Stimulated activated CD8-positive, alpha-beta memory T cell treated with anti-CD3 and anti-CD28 coated beads, Interleukin-15, amount 100 ng/mL, for 4 hours (primary cell): ENCODE data around the gene EIF3K.
"Not testable (repeated sequence)": the region's sequence is repeated elsewhere in the genome, so short reads cannot be mapped to it uniquely, and the experiment has no call there.

Source experiments
- DNase-seq, 2 donors: peaks; one replicate each; pipeline ENCODE4 v3.0.0-alpha.2; 2020; ENCODE audit warnings: low read depth in 2 of 2

Gene EIF3K

GRCh38 chr19:38617764-38618589, 1.0 kb upstream of the EIF3K start, which contains the start of gene MAP4K1:
Gene MAP4K1, minus strand, starts transcription at chr19:38617953. Its CDS starts 58 bp downstream, at chr19:38617895.
- peak; percentile 36 to 44 for DNase-seq

DNA sequence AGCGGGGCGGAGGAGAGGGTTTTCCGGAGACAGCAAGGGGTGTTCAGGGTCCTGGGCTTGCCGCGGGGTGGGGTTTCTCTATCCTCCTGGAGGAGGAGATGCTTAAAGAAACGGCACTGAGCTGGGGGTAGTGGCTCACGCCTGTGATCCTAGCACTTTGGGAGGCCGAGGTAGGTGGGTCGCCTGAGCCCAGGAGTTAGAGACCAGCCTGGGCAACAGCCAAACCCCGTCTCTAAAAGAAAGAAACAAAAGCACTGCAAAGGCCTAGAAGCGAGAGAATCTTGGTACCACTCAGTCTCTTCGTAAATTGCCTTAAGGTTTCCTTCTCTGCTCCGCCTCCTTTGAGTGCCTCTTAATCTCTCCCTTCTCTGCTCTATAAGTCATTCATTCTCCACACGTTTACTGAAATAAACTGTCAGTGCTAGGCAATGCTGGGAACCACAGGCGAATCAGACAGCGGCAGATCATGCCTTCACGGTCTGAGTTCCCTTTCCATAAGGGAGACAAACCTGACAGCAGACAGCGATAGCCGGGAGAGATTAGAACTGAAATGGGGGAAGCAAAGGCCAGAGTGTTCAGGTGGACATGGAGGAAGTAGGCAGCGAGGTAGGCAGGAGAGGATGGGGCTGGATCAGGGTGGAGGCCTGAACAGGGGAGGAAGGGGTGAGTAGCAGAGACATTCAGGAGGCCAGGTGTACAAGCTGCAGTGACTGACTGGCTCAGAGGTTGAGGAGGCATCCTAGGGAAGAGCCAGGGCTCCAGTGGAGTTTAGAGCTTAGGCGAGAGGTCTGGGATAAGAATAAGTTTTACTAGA, 580 bp downstream of the EIF3K start:
- DNase-seq = no peak

DNA sequence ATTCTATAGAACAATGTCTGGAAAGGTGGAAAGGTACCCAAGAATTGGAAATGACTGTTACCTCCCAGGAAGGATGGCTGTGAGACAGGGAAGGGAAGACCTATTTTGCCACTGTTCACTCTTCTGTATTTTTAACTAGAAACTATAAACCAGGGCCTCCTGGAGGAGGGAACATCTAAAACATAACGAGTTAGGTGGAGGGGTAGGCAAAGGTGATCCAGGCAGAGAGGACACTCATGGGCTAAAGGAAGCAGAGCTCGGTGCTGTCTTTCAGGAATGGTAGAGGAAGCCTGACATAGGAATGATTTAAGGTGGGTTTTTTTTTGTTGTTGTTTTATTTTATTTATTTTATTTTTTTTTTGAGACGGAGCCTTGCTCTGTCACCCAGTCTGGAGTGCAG, 5.8 kb downstream of the EIF3K start:
- DNase-seq = no peak

GRCh38 chr19:38626401-38626800, 7.4 kb downstream of the EIF3K start:
- no peak for DNase-seq

GRCh38 chr19:38629568-38629967, 10.6 kb downstream of the EIF3K start:
- no peak for DNase-seq

GRCh38 chr19:38631301-38631700, 12.3 kb downstream of the EIF3K start:
- not testable (repeated sequence) for DNase-seq

DNA sequence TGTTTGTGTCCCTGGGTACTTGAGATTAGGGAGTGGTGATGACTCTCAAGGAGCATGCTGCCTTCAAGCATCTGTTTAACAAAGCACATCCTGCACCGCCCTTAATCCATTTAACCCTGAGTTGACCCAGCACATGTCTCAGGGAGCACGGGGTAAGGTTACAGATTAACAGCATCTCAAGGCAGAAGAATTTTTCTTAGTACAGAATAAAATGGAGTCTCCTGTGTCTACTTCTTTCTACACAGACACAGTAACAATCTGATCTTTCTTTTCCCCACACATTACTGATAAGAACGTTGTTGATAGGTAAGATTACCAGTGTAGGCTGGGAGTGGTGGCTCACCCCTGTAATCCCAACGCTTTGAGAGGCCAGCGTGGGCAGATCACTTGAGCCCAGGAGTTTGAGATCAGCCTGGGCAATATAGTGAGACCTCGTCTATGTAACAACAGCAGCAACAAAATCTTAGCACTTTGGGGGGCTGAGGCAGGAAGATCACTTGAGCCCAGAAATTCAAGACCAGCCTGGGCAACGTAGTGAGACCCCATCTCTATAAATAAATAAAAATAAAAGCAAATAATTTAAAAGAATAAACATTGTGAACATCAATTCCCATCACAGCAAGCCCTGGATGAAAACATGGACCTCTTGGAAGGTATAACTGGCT, 13.0 kb downstream of the EIF3K start:
- not testable (repeated sequence) for DNase-seq

- no peak for DNase-seq
Measured at GRCh38 chr19:38632476-38633213, 13.7 kb downstream of the EIF3K start.

GRCh38 chr19:38634757-38635482, 15.9 kb downstream of the EIF3K start:
- no peak for DNase-seq

DNA sequence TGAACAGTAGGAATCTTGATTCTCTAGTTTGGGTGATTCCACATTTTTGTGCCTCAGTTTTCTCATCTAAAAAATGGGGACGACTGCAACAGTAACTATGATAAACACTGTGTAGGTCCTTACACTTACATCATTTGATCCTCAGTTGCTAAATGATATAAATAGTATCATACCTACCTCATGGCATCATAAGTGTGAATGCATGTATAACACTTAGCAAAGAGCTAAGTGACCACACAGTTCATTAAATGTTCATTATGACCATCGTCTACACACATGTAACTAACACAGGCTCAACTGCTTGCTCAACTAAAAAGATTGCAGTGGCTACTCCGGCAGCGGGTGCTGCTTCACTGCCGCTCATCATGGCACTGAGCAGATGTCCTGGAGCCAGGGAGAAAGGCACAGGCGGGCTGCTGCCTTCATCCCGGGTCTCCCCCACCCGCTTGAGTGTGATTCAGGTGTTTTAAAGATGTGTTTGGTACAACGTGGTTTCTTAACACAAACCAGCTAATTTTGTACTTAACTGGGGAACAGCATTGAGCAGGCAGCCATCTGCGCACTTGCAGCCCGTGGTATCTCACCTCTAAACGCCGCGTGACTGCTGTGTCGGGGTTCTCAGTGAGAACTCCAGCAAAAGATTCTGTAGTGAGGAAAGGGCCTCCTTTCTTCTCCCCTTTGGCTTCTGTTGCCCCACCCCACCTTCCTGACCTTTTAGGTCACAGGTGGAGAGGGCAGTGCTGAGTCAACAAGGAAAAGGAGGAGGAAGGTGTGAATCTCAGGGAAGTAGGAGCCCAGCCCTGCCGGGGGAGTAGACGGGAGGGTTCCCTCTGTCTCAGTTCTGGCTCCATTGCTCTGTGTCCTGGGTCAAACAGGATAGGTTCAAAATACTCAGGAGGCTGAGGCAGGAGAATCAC, 16.8 kb downstream of the EIF3K start:
- no peak for DNase-seq

DNA sequence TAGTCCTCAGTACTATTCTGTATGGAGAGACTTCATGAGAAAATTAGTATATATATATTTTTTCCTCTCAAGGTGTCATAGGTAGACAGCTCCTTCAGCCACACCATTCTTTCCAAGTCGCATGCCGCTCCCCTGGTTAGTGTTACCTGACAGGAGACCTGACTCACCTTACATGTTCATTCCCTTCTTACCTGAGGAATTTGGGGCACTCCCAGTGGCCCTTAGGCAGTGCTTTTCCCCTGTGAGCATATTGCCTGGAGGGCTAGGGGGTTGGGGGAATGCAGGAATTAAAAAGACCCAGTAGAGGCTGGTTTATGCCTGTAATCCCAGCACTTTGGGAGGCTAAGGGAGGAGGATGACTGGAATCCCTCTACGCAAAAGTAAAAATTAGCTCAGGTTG, 19.5 kb downstream of the EIF3K start:
- DNase-seq = no peak

DNA sequence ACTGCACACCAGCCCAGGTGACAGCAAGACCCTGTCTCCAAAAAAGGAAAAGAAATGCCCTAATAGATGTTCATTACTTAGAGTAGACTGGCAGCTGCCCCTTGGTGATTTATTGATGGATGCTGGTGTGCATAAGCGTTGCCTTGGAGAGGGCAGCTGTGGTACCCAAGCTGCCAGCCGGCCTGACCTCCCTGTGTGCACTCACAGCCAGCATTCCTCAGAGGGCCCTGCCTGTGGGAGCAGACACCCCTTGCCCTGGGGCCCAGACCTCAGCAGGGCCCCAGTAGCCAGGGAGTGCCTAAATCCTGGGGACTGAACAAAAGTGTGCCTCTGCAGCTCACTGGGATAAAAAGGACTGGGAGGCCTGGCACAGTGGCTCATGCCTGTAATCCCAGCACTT, 20.7 kb downstream of the EIF3K start:
- no peak for DNase-seq

GRCh38 chr19:38640368-38640767, 21.4 kb downstream of the EIF3K start:
- no peak for DNase-seq

DNA sequence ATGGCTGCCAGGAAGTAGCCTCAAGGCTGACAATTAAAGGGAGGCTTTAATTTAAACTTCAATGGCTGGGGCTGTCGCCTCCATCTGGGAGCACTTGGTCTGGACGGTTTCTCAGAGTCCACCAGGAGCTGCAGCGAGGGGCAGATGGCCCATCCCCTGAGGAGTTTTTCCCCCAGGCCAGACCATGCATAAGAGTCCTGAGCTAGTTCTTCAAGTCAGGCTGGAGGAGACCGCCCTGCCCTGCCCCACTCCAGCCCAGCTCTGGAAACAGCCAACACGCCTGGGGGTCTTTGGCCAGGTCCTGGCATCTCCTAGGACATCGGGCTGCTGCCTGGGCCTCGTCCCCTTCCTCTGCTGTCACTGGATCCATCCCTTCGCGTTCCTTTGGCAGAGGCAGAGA, 23.2 kb downstream of the EIF3K start:
- DNase-seq = no peak

GRCh38 chr19:38644719-38645118, 25.7 kb downstream of the EIF3K start:
- no peak for DNase-seq

DNA sequence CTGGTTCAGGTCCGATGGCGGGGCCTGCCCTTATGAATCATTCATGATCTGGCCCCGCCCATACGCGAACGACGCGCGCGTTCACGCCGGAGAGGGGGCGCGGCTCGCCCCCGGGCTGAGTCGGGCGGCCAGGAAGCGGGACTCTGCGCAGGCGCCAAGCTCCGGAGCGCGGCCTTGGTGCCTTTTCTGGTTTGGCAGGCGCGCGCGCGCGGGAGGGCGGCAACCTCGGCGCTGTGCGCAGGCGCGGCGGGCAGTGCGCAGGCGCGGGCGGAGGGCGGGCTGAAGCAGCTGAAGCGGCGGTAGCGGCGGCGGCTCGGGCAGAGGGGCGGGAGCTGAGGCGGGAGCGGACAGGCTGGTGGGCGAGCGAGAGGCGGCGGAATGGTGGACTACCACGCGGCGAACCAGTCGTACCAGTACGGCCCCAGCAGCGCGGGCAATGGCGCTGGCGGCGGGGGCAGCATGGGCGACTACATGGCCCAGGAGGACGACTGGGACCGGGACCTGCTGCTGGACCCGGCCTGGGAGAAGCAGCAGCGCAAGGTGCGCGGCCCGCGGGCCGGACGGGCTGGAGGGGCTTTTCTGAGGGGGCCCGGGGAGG, 28.5 kb downstream of the EIF3K start, which contains the start of gene ACTN4:
TSS of gene ACTN4 (plus strand) at position 282 of the 598 bp plus-strand sequence. CDS start at position 379, 97 bp downstream.
- peak; percentile 99 to 100 for DNase-seq

- no peak for DNase-seq
Measured at GRCh38 chr19:38647966-38648768, 29.2 kb downstream of the EIF3K start.

DNA sequence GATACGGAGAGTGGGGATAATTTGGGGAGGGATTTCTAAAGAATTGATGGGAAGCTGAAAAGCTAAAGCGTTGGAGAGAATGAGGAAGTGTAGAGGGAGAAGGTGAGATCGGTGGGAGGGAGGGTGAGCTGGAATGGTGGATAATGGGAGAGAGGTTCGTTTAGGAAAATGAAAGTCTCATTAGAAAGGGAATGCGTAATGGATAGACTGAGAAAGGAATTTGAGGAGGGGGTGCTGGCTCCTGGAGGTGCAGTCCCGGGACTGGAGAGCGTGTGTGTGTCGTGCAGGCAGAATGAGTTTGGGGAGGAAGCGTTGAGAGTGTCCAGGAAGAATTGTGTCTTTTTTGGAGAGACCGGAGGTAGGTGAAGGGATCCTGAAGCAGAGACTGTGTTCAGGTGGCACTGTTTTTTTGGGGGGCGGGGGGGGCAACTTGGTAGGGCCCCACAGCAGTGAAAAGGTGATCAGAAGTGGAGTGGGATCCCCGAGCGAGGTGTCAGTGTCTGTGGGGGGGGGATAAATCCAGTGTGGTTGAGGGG, 29.8 kb downstream of the EIF3K start:
- DNase-seq = no peak
